Astrocyte of the cerebellum (primary cell): ENCODE data around the gene TNIK.

Experiments
- DNase-seq: peaks from one replicate; pipeline ENCODE4 v3.0.0-alpha.2; 2011; ENCODE audit warnings: low read depth
- H3K4me3 ChIP-seq: 2 replicates; pipeline ENCODE4 v1.5.1; 2011; ENCODE audit warnings: mild to moderate bottlenecking, low read depth, low read length, moderate library complexity
- in situ Hi-C: cut with HindIII; loops from 2 replicates; pipeline ENCODE4 v1.10.0; 2017; ENCODE audit warnings: low sequenced_read_pairs
- TF ChIP-seq, protein P1 (sequence below): IDR thresholded peaks from 2 replicates; pipeline ENCODE4 v1.5.1; 2012; ENCODE audit warnings: low read length, low read depth, moderate library complexity, mild to moderate bottlenecking; ENCODE audit errors: missing control alignments

The TNIK gene

DNA sequence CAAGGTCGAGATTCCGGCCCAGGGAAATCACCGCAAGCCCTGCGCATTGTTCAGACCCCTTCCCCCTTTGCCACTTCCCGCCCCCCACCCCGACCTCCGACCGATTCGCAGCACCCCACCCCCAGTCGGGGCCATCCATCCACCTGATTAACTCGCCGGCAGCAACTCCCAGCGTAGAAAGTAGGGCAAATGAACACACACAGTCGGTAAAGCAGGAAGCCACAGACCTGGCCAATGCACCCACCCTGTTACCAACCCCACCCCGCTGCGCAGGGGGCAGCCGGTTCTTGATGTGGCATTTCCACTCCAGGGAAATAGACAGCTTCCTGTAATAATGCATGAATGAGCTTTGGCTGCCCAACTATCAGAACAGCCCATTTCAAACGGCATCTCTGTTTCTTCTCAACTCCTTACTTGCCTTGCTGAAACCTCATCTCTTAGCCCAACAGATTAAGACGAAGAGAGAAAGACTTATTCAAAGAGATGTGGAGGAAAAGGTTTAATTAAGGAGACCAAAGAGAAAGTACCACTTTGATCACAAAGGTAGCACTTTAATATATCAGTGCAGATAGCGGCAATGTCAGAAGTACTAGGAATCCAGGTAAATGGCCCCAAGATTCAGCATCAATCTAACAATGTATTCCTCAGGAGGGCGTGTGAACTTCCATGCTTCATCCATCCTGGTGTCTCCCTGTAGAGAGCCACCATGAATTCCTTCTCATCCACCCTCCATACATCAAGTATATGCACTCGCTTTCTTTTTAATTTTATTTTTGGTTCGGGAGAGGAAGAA is 1.9 kb downstream of the TNIK start:
- in situ Hi-C loops = no loop called here
- DNase-seq = no peak
- peak overlapping the region; percentile 69 for H3K4me3 ChIP-seq

DNA sequence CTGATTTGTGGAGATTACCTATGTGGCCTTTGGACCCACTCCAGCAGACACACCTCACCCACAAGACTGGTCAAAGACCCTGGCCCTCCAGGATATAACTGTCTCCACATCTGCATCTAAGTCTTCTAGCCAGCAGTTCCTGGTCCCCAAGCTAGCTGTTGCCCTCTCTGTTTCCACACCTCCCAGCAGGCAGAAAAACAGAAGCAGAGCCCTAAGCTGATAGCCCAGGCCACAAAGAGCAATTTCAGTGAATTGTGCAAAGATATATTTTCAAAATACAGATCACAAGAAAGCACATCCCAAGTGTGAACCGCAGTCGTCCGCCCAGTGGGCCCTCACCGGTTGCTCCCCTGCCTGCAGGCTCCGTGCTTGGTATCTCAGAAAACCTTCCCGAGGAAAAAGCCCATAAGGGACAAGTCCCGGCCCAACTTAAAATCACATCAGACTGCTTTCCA is 2.6 kb downstream of the TNIK start:
- TF ChIP-seq, protein P1, sequence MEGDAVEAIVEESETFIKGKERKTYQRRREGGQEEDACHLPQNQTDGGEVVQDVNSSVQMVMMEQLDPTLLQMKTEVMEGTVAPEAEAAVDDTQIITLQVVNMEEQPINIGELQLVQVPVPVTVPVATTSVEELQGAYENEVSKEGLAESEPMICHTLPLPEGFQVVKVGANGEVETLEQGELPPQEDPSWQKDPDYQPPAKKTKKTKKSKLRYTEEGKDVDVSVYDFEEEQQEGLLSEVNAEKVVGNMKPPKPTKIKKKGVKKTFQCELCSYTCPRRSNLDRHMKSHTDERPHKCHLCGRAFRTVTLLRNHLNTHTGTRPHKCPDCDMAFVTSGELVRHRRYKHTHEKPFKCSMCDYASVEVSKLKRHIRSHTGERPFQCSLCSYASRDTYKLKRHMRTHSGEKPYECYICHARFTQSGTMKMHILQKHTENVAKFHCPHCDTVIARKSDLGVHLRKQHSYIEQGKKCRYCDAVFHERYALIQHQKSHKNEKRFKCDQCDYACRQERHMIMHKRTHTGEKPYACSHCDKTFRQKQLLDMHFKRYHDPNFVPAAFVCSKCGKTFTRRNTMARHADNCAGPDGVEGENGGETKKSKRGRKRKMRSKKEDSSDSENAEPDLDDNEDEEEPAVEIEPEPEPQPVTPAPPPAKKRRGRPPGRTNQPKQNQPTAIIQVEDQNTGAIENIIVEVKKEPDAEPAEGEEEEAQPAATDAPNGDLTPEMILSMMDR = no peak
- no peak for DNase-seq
- in situ Hi-C loops = no loop called here
- peak overlapping the region; percentile 69 for H3K4me3 ChIP-seq

More for the DNA sequence above, 1.9 kb downstream of the TNIK start:
- TF ChIP-seq, protein P1 = no peak

DNA sequence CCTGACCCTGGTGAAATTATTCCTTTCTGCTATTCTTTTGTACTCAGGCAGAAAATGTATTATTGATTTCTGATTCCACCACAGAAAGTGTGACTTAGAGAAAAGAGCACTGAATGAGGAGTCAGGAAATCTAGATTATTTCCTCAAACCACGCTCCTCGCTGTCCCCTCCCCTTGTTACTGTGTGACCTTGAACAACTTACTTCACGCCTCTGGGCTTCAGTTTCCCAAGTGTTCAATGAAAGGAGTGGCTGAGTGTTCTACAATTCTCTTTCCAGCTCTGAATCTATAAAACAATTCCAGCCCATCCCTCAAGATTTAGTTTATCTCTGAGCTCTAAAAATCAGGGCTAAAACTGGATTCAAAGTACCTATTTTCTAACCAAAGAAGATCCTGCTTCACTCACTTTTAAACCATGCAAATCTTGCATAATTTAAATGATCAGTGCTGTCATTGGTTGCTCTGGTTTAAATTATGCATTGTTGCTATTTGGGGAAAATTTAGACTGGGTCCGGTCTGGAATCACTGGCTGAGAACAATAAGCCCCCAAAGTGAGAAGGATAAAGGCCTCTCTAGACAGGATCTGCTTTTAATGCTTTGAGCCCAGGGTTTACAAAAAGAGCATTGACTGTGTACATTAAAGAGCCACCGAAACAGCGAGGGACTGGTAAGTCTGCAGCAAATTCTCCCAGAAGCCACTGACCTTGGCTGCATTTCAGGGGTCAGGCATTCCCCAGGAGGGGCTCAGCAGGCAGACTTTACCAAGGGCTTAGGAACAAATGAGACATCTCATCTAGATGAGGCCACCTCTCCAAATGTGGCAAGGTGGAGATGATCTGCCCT is 3.2 kb downstream of the TNIK start:
- TF ChIP-seq, protein P1 = no peak
- DNase-seq = no peak
- in situ Hi-C loops = no loop called here
- H3K4me3 ChIP-seq = no peak overlapping the region

DNA sequence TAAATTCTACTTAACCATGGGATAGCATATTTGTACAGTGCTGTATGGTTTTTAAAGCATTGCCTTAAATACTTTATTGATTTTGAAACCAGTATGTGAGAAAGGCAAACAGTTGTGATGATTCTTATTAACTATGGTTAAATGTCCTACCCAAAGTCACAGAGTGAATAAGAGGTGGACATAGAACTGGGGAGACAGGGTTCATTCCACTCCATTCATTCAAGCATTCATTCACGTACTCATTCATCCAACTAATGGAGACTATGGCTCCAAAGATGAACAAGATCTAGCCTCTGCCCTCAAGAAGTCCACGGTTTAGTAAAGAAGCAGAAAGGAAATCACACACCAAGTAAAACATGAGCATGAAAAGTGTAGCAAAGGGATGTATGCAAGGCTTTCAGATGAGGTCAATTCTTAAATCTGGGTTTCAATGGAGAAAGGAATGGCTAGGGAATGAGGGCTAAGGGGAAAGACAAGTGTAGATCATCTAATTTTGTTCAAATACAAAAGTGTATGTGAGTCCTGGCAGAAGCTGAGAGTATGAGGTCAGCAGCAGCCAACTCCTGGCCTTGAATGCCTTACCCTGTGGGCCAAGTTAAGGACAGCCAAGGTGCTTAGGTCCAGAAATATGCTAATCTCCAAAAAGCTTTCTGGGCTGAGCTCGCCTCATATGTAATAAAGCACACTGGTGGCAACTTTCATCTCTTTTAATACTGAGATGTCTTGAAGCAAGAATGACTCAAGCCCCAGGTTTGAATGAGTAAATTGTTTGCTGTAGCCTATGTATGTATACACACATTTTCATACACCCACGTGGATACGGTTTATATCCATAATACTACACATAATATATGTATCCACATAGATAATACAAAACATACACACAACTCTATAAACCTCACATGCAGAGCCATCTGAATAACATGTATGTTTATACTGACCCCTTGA is 4.3 kb downstream of the TNIK start:
- TF ChIP-seq, protein P1 = no peak
- no peak overlapping the region for H3K4me3 ChIP-seq
- DNase-seq = no peak
- in situ Hi-C loops = no loop called here

DNA sequence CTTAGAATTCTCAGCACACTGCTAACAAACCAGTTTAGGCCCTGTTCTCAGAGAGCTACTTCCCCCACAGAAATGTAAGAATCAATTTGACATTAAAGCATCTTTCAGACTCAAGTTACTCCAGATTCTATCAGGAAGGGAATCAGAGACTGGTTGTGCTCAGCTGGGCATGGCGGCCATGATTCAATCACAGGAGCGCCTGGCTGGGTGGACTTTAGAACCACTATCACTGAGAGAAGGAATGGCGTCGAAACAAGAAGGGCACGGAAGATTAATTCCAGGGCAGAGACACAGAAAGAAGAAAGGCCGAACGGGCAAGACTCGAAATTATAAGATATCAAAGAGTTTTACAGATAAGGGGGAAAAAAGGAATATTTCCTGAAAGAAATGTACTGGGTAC is 6.2 kb downstream of the TNIK start:
- TF ChIP-seq, protein P1 = no peak
- in situ Hi-C loops = no loop called here

More for the DNA sequence above, 6.2 kb downstream of the TNIK start:
- DNase-seq = no peak
- no peak overlapping the region for H3K4me3 ChIP-seq
